Midbrain (tissue), 1 donor: ENCODE data around the gene NECTIN4.
"Not testable (repeated sequence)": the region's sequence is repeated elsewhere in the genome, so short reads cannot be mapped to it uniquely, and the experiment has no call there.

Source experiments
- DNase-seq: peaks from one replicate; lab custom pipeline; 2025; lab: John Stamatoyannopoulos, UW

The NECTIN4 gene

GRCh38 chr1:161054232-161054631 is 35.1 kb downstream of the NECTIN4 start:
- DNase-seq = no peak

GRCh38 chr1:161052899-161053298 is 36.5 kb downstream of the NECTIN4 start:
- DNase-seq = no peak

GRCh38 chr1:161051219-161051618 is 38.1 kb downstream of the NECTIN4 start:
- DNase-seq = no peak

- DNase-seq = no peak
Measured at GRCh38 chr1:161048949-161049722, 40.2 kb downstream of the NECTIN4 start.

- DNase-seq = no peak
Measured at GRCh38 chr1:161047436-161048420, 41.6 kb downstream of the NECTIN4 start.

- peak; percentile 35 for DNase-seq
Measured at GRCh38 chr1:161046605-161047228, 42.6 kb downstream of the NECTIN4 start.

GRCh38 chr1:161045736-161046604 is 43.4 kb downstream of the NECTIN4 start, which contains the start of gene USF1:
TSS of gene USF1 (minus strand) at chr1:161045977. CDS start at chr1:161043275, 2,702 bp downstream.
- peak; percentile 95 for DNase-seq

- peak; percentile 69 for DNase-seq
Measured at GRCh38 chr1:161044908-161045735, 44.2 kb downstream of the NECTIN4 start.

GRCh38 chr1:161044535-161044907 is 44.8 kb downstream of the NECTIN4 start:
- no peak for DNase-seq

- DNase-seq = no peak
Measured at GRCh38 chr1:161039546-161039945, 49.8 kb downstream of the NECTIN4 start.

GRCh38 chr1:161039154-161039545 is 50.2 kb downstream of the NECTIN4 start:
- DNase-seq = no peak

GRCh38 chr1:161038523-161039153 is 50.7 kb downstream of the NECTIN4 start, which contains the start of gene TSTD1:
TSS of gene TSTD1 (minus strand) at chr1:161038964. CDS start at chr1:161038889, 75 bp downstream.
- no peak for DNase-seq

GRCh38 chr1:161037661-161038522 is 51.5 kb downstream of the NECTIN4 start:
- DNase-seq = no peak

GRCh38 chr1:161033751-161034150 is 55.6 kb downstream of the NECTIN4 start:
- DNase-seq = no peak

- no peak for DNase-seq
Measured at GRCh38 chr1:161032409-161032808, 56.9 kb downstream of the NECTIN4 start.

- DNase-seq = no peak
Measured at GRCh38 chr1:161031874-161032273, 57.5 kb downstream of the NECTIN4 start.

GRCh38 chr1:161029466-161029865 is 59.9 kb downstream of the NECTIN4 start:
- not testable (repeated sequence) for DNase-seq

- DNase-seq = not testable (repeated sequence)
Measured at GRCh38 chr1:161026954-161027353, 62.4 kb downstream of the NECTIN4 start.

- not testable (repeated sequence) for DNase-seq
Measured at GRCh38 chr1:161022432-161022831, 66.9 kb downstream of the NECTIN4 start.
